GM12864 (cell line): Measurements from ENCODE around the gene LHX8.

Experiments used
- DNase-seq: peaks from one replicate; pipeline ENCODE4 v3.0.0-alpha.2; 2011; ENCODE audit warnings: low read depth
- H3K4me3 ChIP-seq: 2 replicates; pipeline ENCODE4 v1.5.1; 2011; ENCODE audit warnings: mild to moderate bottlenecking, low read depth, low read length, control low read depth
- CTCF ChIP-seq: IDR thresholded peaks from 2 replicates; pipeline ENCODE4 v1.5.1; 2011; ENCODE audit warnings: low read depth, mild to moderate bottlenecking, moderate library complexity, low read length, control low read depth, inconsistent platforms; ENCODE audit errors: missing control alignments

LHX8 gene

GRCh38 chr1:75135573-75136194 lies 1.5 kb downstream of the LHX8 start:
- no peak for TF ChIP-seq CTCF
- H3K4me3 ChIP-seq: peak overlapping the region; percentile 45
- no peak for DNase-seq

- no peak overlapping the region for H3K4me3 ChIP-seq
- no peak for TF ChIP-seq CTCF
These were observed 2.1 kb downstream of the LHX8 start for GRCh38 chr1:75136195-75136815.

DNA sequence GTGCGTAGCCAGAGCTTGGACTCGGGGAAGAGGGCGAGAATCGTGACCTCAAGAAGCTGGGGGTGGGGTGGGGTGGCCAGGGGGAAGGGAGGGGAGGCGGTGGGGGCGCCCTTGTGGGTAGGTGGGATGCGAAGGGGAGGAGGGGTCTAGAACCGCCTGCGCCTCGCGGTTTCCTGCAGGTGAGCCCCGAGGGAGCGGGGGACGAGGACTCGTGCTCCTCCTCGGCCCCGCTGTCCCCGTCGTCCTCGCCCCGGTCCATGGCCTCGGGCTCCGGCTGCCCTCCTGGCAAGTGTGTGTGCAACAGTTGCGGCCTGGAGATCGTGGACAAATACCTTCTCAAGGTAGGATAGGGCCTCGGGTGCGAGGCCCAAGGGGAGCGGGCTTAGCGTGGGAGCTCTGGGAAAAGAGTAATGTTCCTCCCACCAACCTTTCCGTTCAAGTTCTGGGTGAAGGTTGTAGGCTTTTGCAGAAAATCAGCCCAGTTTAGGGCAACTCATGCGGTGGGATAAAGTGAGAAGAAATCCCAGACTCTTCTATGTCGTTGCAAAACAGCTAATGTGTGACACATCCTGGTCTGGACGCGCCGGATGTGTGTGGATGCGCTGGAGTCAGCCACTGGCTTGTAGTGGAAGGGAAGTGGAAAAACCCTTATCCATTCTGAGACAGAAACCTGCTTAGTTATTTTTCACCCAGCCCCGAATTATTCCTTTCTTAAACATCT lies 2.9 kb downstream of the LHX8 start:
- no peak for DNase-seq
- TF ChIP-seq CTCF: no peak
- no peak overlapping the region for H3K4me3 ChIP-seq

More at GRCh38 chr1:75136195-75136815, 2.1 kb downstream of the LHX8 start:
- DNase-seq: no peak

GRCh38 chr1:75152092-75152491 lies 17.9 kb downstream of the LHX8 start:
- no peak overlapping the region for H3K4me3 ChIP-seq
- no peak for DNase-seq
- no peak for TF ChIP-seq CTCF

DNA sequence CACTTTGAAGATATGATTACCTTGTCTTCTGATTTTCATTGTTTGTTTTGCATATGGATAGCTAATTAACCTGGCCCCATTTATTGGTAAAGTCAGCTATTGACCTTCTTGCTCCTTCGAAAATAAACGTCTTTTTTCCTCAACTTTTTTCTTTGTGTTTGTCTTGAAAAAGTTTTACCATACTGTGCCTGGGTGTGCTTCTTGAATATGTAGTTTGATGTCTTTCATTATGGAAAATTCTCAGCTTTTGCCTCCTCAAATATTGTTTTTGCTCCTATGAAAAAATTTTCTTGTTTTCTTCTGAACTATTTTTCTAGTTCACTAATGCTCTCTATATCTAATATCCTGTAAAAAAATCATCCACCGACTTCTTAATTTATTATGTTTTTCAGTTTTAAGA lies 25.0 kb downstream of the LHX8 start:
- no peak overlapping the region for H3K4me3 ChIP-seq

GRCh38 chr1:75165264-75165663 lies 31.1 kb downstream of the LHX8 start:
- TF ChIP-seq CTCF: no peak

More for the DNA sequence above, 25.0 kb downstream of the LHX8 start:
- TF ChIP-seq CTCF: no peak
- DNase-seq: no peak

More at GRCh38 chr1:75165264-75165663, 31.1 kb downstream of the LHX8 start:
- H3K4me3 ChIP-seq: no peak overlapping the region
- DNase-seq: no peak
